ENCODE results near the gene CEP126. TPM values are rescaled to one million over a fixed set of nuclear protein-coding genes. Genes with fewer than 3 reads are reported as not detected.

CEP126 gene
- total RNA-seq, 4 donors from 2014 or later = 2.6 to 5.2 (median 3.6) TPM

- WGBS, 2 donors = 78 to 83% methylated on average over 3 of the region's 3 CpGs
- DNase-seq (ENCODE audit: low spot score in 2 of 2) = no peak
- intact Hi-C loops (cut with DNase I; ENCODE audit: low total_unique reads) = no loop called here
- no peak overlapping the region for H3K4me3 ChIP-seq (ENCODE audit: low read depth, poor library complexity, severe bottlenecking)
- TF ChIP-seq CTCF (IDR thresholded peaks at IDR 0.05) = no peak
- TF ChIP-seq POLR2A (IDR thresholded peaks at IDR 0.05) = no peak
Observed at GRCh38 chr11:101940901-101941520, 26.2 kb downstream of the CEP126 start.

- H3K4me3 ChIP-seq (ENCODE audit: low read depth, poor library complexity, severe bottlenecking) = no peak overlapping the region
- TF ChIP-seq POLR2A (IDR thresholded peaks at IDR 0.05) = no peak
- intact Hi-C loops (cut with DNase I; ENCODE audit: low total_unique reads) = no loop called here
- DNase-seq (ENCODE audit: low spot score in 2 of 2) = no peak
- 99% methylated on average over 2 of the region's 2 CpGs for WGBS, 2 donors
Observed at GRCh38 chr11:101944923-101945322, 30.1 kb downstream of the CEP126 start.

- WGBS, 2 donors = 89 to 90% methylated on average over 4 of the region's 4 CpGs
- DNase-seq (ENCODE audit: low spot score in 2 of 2) = no peak
- TF ChIP-seq POLR2A (IDR thresholded peaks at IDR 0.05) (no peak), CTCF (IDR thresholded peaks at IDR 0.05) (no peak)
- H3K4me3 ChIP-seq (ENCODE audit: low read depth, poor library complexity, severe bottlenecking) = no peak overlapping the region
- intact Hi-C loops (cut with DNase I; ENCODE audit: low total_unique reads) = no loop called here
Observed at GRCh38 chr11:101945448-101945847, 30.6 kb downstream of the CEP126 start.

- TF ChIP-seq POLR2A (IDR thresholded peaks at IDR 0.05) (no peak), CTCF (IDR thresholded peaks at IDR 0.05) (no peak)
- H3K4me3 ChIP-seq (ENCODE audit: low read depth, poor library complexity, severe bottlenecking) = no peak overlapping the region
- 56 to 58% methylated on average over 1 of the region's 1 CpG for WGBS, 2 donors
- intact Hi-C loops (cut with DNase I; ENCODE audit: low total_unique reads) = no loop called here
- DNase-seq (ENCODE audit: low spot score in 2 of 2) = no peak
Observed at GRCh38 chr11:101949680-101950220, 34.9 kb downstream of the CEP126 start.

GRCh38 chr11:101955278-101955677 lies 40.5 kb downstream of the CEP126 start:
- TF ChIP-seq POLR2A (IDR thresholded peaks at IDR 0.05) = no peak
- TF ChIP-seq CTCF (IDR thresholded peaks at IDR 0.05) = no peak
- no peak for DNase-seq (ENCODE audit: low spot score in 2 of 2)
- intact Hi-C loops (cut with DNase I; ENCODE audit: low total_unique reads) = no loop called here
- H3K4me3 ChIP-seq (ENCODE audit: low read depth, poor library complexity, severe bottlenecking) = no peak overlapping the region
- WGBS, 2 donors = 96 to 98% methylated on average over 3 of the region's 3 CpGs

GRCh38 chr11:101955701-101956100 lies 40.9 kb downstream of the CEP126 start:
- TF ChIP-seq CTCF (IDR thresholded peaks at IDR 0.05) = no peak
- no peak for TF ChIP-seq POLR2A (IDR thresholded peaks at IDR 0.05)
- H3K4me3 ChIP-seq (ENCODE audit: low read depth, poor library complexity, severe bottlenecking) = no peak overlapping the region
- intact Hi-C loops (cut with DNase I; ENCODE audit: low total_unique reads) = no loop called here
- 92 to 93% methylated on average over 5 of the region's 5 CpGs for WGBS, 2 donors
- peak in 1 of 2 donors; percentile 66 for DNase-seq (ENCODE audit: low spot score in 2 of 2)
